Pancreas (tissue), 10 donors: ENCODE measurements around the gene TULP4. TPM values are rescaled to one million over a fixed set of nuclear protein-coding genes. Genes with fewer than 3 reads are reported as not detected.
"Not testable (repeated sequence)": the region's sequence is repeated elsewhere in the genome, so short reads cannot be mapped to it uniquely, and the experiment has no call there.

ENCODE experiments used
- ATAC-seq, 4 donors: fragments of 200-7000 bp; cut with Tn5 transposase; one replicate each; pipeline versions ENCODE4 v1.8.0 to v1.9.1; 2020; ENCODE audit warnings: mild to moderate bottlenecking in 4 of 4, moderate library complexity in 4 of 4
- DNase-seq, 6 donors: peaks; one replicate each; pipeline ENCODE4 v3.0.0-alpha.2; 2020
- FAIRE-seq: peaks from 2 replicates; lab custom pipeline; 2012; peaks lifted over from hg19 to GRCh38; lab: Jason Lieb, UNC
- H3K27ac ChIP-seq, 4 donors: fragments of 200-600 bp; sonication (generic); 1 replicate in 3 of 4; 2 replicates in 1 of 4; pipeline versions ENCODE4 v1.5.0 to v1.8.0; 2020
- H3K27me3 ChIP-seq, 4 donors: fragments of 200-600 bp; one replicate each; pipeline ENCODE4 v1.8.0; 2021
- H3K36me3 ChIP-seq, 3 donors: fragments of 200-600 bp; sonication (generic) in 1 of 3; one replicate each; pipeline versions ENCODE4 v1.5.0 to v1.8.0; 2020 to 2021
- H3K4me1 ChIP-seq, 3 donors: fragments of 200-600 bp; one replicate each; pipeline ENCODE4 v1.8.0; 2021
- H3K4me3 ChIP-seq, 4 donors: fragments of 200-600 bp; sonication (generic) in 2 of 4; one replicate each; pipeline versions ENCODE4 v1.5.0 to v1.8.0; 2020 to 2021
- H3K9me3 ChIP-seq, 4 donors: fragments of 200-600 bp; one replicate each; pipeline ENCODE4 v1.8.0; 2021
- WGBS, 2 donors: extraction: QIAGEN DNeasy Blood & Tissue Kit; methylation state at CpG; one replicate each; pipeline ENCODE4 v1.1.7; 2013; 5-methylcytosine and 5-hydroxymethylcytosine counted together
- intact Hi-C, 3 donors: fragments of 100-400 bp; cut with DNase I; formaldehyde crosslinking; loops; one replicate each; pipeline versions ENCODE4 v1.11.1 to v1.14.2; 2022
- polyA plus RNA-seq, 2 donors: library from polyadenylated mRNA; stranded (reverse); fragments of 200-250 nt; gene quantifications; one replicate each; pipeline ENCODE4 v1.2.3, GENCODE V29; 2013
- total RNA-seq, 6 donors: library from RNA; stranded (reverse); fragmentation: NEBNext Ultra II Directional in 4 of 6; extraction: Animal tissue kit (Norgen Biotek cat#: 25700) in 4 of 6; gene quantifications; one replicate each; pipeline versions ENCODE4 v1.2.1 to v1.2.4, GENCODE V29; 2021 to 2023
- TF ChIP-seq, protein P1 (sequence below), 4 donors: fragments of 200-600 bp; sonication (generic) in 3 of 4; IDR thresholded peaks; one replicate each; pipeline versions ENCODE4 v1.5.0 to v1.8.0; 2021; ENCODE audit warnings: antibody characterized with exemption in 4 of 4
- donor health status: healthy with polysubstance abuse.
- donor health status: DM: no; HTN: no; CAD: no; lungs with moderate emphysema.
- donor health status: DM: no; HTN: no; CAD: no.
- donor health status: control.
- donor health status: control.
- donor health status: Bipolar disorder and iron deficiency.
- donor health status: DM: yes; HTN: yes; CAD: no.
- donor health status: DM: no; HTN: no; CAD: no.
- donor health status: DM: no; HTN: no; CAD: no.
- donor health status: DM: yes; HTN: yes; CAD: no.

Gene TULP4
- total and polyA plus RNA-seq, 8 donors, result 3.1 to 88.8 (median 48.0) TPM

- Histone ChIP-seq H3K9me3 (no peaks in the 10 kb centered on the region), H3K4me3 (no peak overlapping the region), H3K36me3 (no peaks in the 10 kb centered on the region), H3K27me3 (no peaks in the 10 kb centered on the region), H3K4me1 (peaks cover 5 to 39% (median 31%) of the 10 kb centered on the region in 3 donors), H3K27ac (no peak overlapping the region)
- FAIRE-seq (no peak), DNase-seq (no peak), ATAC-seq (no peak)
- WGBS, 2 donors, result 98 to 99% methylated on average over 4 of the region's 4 CpGs
- intact Hi-C loops, result no loop called here
- TF ChIP-seq, protein P1, sequence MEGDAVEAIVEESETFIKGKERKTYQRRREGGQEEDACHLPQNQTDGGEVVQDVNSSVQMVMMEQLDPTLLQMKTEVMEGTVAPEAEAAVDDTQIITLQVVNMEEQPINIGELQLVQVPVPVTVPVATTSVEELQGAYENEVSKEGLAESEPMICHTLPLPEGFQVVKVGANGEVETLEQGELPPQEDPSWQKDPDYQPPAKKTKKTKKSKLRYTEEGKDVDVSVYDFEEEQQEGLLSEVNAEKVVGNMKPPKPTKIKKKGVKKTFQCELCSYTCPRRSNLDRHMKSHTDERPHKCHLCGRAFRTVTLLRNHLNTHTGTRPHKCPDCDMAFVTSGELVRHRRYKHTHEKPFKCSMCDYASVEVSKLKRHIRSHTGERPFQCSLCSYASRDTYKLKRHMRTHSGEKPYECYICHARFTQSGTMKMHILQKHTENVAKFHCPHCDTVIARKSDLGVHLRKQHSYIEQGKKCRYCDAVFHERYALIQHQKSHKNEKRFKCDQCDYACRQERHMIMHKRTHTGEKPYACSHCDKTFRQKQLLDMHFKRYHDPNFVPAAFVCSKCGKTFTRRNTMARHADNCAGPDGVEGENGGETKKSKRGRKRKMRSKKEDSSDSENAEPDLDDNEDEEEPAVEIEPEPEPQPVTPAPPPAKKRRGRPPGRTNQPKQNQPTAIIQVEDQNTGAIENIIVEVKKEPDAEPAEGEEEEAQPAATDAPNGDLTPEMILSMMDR (IDR thresholded peaks at IDR 0.05), result no peak
Observed at GRCh38 chr6:158333094-158333493, 20.8 kb downstream of the TULP4 start.

- intact Hi-C loops, result no loop called here
- 96 to 97% methylated on average over 2 of the region's 2 CpGs for WGBS, 2 donors
- ATAC-seq (no peak), FAIRE-seq (no peak), DNase-seq (no peak)
- Histone ChIP-seq H3K27ac (no peak overlapping the region), H3K36me3 (no peaks in the 10 kb centered on the region), H3K27me3 (no peaks in the 10 kb centered on the region), H3K4me1 (peaks cover 0 to 26% (median 21%) of the 10 kb centered on the region in 3 donors), H3K9me3 (no peaks in the 10 kb centered on the region), H3K4me3 (no peak overlapping the region)
- TF ChIP-seq, protein P1 (IDR thresholded peaks at IDR 0.05), result no peak
Observed at GRCh38 chr6:158334534-158334933, 22.3 kb downstream of the TULP4 start.

- H3K27ac ChIP-seq, result peak overlapping the region in 2 of 4 donors; percentile 1 to 6
- DNase-seq (peak in 1 of 6 donors; percentile 39), ATAC-seq (peak; percentile 46 to 86 (median 79)), FAIRE-seq (no peak)
- no peak overlapping the region for H3K4me3 ChIP-seq
- TF ChIP-seq, protein P1 (IDR thresholded peaks at IDR 0.05), result no peak
- peaks cover 0 to 12% (median 11%) of the 10 kb centered on the region in 3 donors for H3K4me1 ChIP-seq
- 16 to 20% methylated on average over 2 of the region's 2 CpGs for WGBS, 2 donors
- H3K27me3 ChIP-seq, result no peaks in the 10 kb centered on the region
- H3K9me3 ChIP-seq, result no peaks in the 10 kb centered on the region
- intact Hi-C loops, result no loop called here
- H3K36me3 ChIP-seq, result no peaks in the 10 kb centered on the region
Observed at GRCh38 chr6:158337332-158337731, 25.1 kb downstream of the TULP4 start.

DNA sequence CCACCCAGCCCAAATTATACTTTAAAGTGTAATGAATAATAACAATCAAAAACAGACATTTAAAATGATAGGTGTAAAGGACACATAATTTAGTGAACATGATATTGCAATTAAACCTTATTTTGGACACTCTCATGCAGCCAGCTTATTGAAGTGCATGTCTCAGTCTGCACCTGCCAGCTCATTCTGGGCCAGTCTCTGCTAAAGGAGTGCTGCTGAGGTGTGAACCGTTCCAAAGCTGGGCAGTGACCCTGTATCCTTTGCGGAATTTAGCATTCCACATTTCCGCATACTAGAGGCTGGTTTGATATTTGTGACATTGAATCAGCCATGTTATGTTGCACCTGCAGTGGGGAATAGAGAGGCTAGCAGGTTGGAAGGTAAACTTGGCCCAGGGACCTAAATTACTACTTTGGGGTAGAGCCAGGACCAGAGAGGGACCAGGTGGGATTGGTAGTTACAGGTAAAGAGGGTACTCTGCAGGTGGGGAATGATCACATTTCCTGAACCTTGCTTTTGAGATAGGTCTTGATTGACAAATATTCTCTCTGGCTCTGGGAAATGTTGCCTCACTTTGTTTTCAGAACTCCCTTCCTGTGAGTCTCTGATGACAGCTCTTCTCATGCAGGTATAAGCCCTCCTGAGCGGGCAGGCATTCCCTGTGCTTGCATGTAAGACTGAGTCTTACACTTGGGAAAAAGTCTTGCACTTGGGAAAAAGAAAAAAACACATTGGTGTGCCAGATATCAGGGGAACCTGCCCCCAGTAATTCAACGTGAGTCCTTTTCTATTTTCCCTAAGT is 26.2 kb downstream of the TULP4 start:
- Histone ChIP-seq H3K27ac (peak overlapping the region in 1 of 4 donors; percentile 25), H3K4me1 (peaks cover 0 to 12% (median 11%) of the 10 kb centered on the region in 3 donors), H3K4me3 (no peak overlapping the region), H3K27me3 (no peaks in the 10 kb centered on the region), H3K9me3 (no peaks in the 10 kb centered on the region), H3K36me3 (no peaks in the 10 kb centered on the region)
- intact Hi-C loops, result no loop called here
- no peak for FAIRE-seq
- TF ChIP-seq, protein P1 (IDR thresholded peaks at IDR 0.05), result no peak
- peak in 1 of 4 donors; percentile 7 for ATAC-seq
- DNase-seq, result no peak
- WGBS, 2 donors, result 79 to 86% methylated on average over 5 of the region's 5 CpGs

GRCh38 chr6:158339197-158339596 is 26.9 kb downstream of the TULP4 start:
- peak in 1 of 6 donors; percentile 35 for DNase-seq
- H3K27ac ChIP-seq, result not testable (repeated sequence)

More at GRCh38 chr6:158339197-158339596, 26.9 kb downstream of the TULP4 start:
- H3K36me3 ChIP-seq, FAIRE-seq, H3K4me3 ChIP-seq, H3K27me3 ChIP-seq, H3K9me3 ChIP-seq, intact Hi-C loops: not testable (repeated sequence)
- whole genome bisulfite sequencing, 2 donors, result 32 to 38% methylated on average over 10 of the region's 10 CpGs
- ATAC-seq, result peak in 2 of 4 donors; percentile 39 to 50
- peaks cover 0 to 12% (median 11%) of the 10 kb centered on the region in 3 donors for H3K4me1 ChIP-seq
